ENCODE data around the gene CDH4.

GRCh38 chr20:61839912-61840778, 588.1 kb downstream of the CDH4 start:
- TF ChIP-seq EZH2 (IDR thresholded peaks at IDR 0.05; ENCODE audit: low read depth, low read length, severe bottlenecking) (no peak), POLR2AphosphoS5 (IDR thresholded peaks at IDR 0.05; ENCODE audit: low read depth, low read length) (no peak), CTCF (IDR thresholded peaks at IDR 0.05; ENCODE audit: control extremely low read depth in 1 of 3, insufficient read depth in 1 of 3, low read depth in 1 of 3, low read length in 3 of 3) (no peak), EP300 (IDR thresholded peaks at IDR 0.05; ENCODE audit: borderline replicate concordance in 1 of 2, low read depth in 2 of 2, low read length in 2 of 2) (no peak), ZNF274 (IDR thresholded peaks at IDR 0.05; ENCODE audit: borderline replicate concordance, extremely low read depth, low read length) (no peak), SAP30 (IDR thresholded peaks at IDR 0.05; ENCODE audit: insufficient read depth, insufficient replicate concordance, low read length) (no peak), MAX (IDR thresholded peaks at IDR 0.05) (no peak), CHD2 (IDR thresholded peaks at IDR 0.05; ENCODE audit: low read length) (no peak), KDM1A (IDR thresholded peaks at IDR 0.05; ENCODE audit: borderline replicate concordance, low read length) (no peak), RNF2 (IDR thresholded peaks at IDR 0.05; ENCODE audit: borderline replicate concordance, low read depth, low read length, missing control alignments, poor library complexity, severe bottlenecking) (no peak), POLR2A (IDR thresholded peaks at IDR 0.05; ENCODE audit: control extremely low read depth in 1 of 2, low read depth in 2 of 2, low read length in 2 of 2) (no peak)

Data from H1 (cell line).